GM04504 (cell line): ENCODE measurements around the gene LTB.
A peak's percentile ranks its signal among the peaks of the same experiment; 100 is the strongest.
"Not testable (repeated sequence)": the region's sequence is repeated elsewhere in the genome, so short reads cannot be mapped to it uniquely, and the experiment has no call there.

ENCODE experiments used
- DNase-seq: peaks from one replicate; pipeline ENCODE4 v3.0.0-alpha.2; 2012; ENCODE audit warnings: low read depth

LTB gene

DNA sequence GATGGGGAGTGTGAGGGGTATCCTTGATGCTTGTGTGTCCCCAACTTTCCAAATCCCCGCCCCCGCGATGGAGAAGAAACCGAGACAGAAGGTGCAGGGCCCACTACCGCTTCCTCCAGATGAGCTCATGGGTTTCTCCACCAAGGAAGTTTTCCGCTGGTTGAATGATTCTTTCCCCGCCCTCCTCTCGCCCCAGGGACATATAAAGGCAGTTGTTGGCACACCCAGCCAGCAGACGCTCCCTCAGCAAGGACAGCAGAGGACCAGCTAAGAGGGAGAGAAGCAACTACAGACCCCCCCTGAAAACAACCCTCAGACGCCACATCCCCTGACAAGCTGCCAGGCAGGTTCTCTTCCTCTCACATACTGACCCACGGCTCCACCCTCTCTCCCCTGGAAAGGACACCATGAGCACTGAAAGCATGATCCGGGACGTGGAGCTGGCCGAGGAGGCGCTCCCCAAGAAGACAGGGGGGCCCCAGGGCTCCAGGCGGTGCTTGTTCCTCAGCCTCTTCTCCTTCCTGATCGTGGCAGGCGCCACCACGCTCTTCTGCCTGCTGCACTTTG, 6.8 kb downstream of the LTB start, which contains the start of gene TNF:
Gene TNF, plus strand, starts transcription at position 231 of the 567 bp plus-strand sequence. Its CDS starts 177 bp downstream, at position 408.
- DNase-seq: no peak

DNA sequence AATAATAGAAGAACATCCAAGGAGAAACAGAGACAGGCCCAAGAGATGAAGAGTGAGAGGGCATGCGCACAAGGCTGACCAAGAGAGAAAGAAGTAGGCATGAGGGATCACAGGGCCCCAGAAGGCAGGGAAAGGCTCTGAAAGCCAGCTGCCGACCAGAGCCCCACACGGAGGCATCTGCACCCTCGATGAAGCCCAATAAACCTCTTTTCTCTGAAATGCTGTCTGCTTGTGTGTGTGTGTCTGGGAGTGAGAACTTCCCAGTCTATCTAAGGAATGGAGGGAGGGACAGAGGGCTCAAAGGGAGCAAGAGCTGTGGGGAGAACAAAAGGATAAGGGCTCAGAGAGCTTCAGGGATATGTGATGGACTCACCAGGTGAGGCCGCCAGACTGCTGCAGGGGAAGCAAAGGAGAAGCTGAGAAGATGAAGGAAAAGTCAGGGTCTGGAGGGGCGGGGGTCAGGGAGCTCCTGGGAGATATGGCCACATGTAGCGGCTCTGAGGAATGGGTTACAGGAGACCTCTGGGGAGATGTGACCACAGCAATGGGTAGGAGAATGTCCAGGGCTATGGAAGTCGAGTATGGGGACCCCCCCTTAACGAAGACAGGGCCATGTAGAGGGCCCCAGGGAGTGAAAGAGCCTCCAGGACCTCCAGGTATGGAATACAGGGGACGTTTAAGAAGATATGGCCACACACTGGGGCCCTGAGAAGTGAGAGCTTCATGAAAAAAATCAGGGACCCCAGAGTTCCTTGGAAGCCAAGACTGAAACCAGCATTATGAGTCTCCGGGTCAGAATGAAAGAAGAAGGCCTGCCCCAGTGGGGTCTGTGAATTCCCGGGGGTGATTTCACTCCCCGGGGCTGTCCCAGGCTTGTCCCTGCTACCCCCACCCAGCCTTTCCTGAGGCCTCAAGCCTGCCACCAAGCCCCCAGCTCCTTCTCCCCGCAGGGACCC, 7.8 kb downstream of the LTB start:
- DNase-seq: no peak

DNA sequence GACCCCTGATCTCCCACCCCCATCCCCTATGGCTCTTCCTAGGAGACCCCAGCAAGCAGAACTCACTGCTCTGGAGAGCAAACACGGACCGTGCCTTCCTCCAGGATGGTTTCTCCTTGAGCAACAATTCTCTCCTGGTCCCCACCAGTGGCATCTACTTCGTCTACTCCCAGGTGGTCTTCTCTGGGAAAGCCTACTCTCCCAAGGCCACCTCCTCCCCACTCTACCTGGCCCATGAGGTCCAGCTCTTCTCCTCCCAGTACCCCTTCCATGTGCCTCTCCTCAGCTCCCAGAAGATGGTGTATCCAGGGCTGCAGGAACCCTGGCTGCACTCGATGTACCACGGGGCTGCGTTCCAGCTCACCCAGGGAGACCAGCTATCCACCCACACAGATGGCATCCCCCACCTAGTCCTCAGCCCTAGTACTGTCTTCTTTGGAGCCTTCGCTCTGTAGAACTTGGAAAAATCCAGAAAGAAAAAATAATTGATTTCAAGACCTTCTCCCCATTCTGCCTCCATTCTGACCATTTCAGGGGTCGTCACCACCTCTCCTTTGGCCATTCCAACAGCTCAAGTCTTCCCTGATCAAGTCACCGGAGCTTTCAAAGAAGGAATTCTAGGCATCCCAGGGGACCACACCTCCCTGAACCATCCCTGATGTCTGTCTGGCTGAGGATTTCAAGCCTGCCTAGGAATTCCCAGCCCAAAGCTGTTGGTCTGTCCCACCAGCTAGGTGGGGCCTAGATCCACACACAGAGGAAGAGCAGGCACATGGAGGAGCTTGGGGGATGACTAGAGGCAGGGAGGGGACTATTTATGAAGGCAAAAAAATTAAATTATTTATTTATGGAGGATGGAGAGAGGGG, 8.8 kb downstream of the LTB start:
- no peak for DNase-seq

DNA sequence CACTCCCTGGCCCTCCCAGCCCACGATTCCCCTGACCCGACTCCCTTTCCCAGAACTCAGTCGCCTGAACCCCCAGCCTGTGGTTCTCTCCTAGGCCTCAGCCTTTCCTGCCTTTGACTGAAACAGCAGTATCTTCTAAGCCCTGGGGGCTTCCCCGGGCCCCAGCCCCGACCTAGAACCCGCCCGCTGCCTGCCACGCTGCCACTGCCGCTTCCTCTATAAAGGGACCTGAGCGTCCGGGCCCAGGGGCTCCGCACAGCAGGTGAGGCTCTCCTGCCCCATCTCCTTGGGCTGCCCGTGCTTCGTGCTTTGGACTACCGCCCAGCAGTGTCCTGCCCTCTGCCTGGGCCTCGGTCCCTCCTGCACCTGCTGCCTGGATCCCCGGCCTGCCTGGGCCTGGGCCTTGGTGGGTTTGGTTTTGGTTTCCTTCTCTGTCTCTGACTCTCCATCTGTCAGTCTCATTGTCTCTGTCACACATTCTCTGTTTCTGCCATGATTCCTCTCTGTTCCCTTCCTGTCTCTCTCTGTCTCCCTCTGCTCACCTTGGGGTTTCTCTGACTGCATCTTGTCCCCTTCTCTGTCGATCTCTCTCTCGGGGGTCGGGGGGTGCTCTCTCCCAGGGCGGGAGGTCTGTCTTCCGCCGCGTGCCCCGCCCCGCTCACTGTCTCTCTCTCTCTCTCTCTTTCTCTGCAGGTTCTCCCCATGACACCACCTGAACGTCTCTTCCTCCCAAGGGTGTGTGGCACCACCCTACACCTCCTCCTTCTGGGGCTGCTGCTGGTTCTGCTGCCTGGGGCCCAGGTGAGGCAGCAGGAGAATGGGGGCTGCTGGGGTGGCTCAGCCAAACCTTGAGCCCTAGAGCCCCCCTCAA, 9.9 kb downstream of the LTB start, which contains the start of gene LTA:
Gene LTA, plus strand, starts transcription at position 249 of the 871 bp plus-strand sequence. Its CDS starts 454 bp downstream, at position 703.
- DNase-seq: no peak

DNA sequence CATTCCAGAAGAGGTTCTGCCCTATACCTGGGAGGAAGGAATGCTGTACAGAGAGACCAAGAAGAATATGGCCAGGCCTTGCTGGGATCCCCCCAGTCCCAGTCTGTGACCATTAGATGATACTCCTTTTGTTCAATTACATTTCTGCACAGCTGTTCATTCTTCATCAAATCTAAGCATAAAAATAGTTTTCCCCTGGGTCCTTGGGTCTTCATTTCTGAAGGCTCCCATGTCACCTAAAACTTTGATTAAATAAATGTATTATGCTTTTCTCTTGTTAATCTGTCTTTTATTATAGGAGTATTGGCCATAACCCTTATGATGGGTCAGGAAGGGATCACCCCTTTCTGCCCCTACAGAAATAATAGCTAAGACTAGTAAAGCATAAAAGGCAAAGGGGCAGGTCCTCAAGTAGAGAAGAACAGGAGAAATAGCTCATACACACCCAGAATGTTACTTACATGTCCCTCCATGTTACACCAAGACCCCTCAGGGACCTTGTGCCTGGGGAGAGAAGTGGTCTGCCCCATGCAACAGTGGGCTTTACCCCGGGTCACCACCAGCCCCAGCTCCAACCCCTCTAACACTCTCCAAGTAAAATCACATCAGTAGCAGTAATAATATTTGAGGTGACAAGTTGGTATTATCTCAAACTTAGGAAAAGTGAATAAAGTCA, 12.2 kb downstream of the LTB start:
- DNase-seq: no peak

DNA sequence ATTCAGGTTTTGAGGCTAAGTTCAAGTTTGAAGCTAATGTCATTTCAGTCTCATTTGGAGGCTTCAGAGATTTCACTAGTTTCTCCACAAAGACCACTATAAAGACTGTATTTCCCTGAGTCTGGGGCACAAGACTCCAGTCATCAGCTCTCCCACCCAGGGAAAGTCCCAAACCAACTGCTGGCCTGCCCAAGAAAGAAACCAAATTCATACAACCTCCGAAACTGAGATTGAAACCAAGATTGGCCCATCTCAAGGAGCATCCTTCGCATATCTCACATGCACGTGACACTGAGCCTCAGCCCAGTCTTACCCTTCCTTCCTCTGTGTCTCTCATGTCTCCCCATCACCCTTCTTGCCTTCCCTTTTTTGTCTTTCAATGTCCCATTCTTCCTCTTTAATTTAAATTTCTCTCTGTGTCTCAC, 13.7 kb downstream of the LTB start:
- DNase-seq: no peak

DNA sequence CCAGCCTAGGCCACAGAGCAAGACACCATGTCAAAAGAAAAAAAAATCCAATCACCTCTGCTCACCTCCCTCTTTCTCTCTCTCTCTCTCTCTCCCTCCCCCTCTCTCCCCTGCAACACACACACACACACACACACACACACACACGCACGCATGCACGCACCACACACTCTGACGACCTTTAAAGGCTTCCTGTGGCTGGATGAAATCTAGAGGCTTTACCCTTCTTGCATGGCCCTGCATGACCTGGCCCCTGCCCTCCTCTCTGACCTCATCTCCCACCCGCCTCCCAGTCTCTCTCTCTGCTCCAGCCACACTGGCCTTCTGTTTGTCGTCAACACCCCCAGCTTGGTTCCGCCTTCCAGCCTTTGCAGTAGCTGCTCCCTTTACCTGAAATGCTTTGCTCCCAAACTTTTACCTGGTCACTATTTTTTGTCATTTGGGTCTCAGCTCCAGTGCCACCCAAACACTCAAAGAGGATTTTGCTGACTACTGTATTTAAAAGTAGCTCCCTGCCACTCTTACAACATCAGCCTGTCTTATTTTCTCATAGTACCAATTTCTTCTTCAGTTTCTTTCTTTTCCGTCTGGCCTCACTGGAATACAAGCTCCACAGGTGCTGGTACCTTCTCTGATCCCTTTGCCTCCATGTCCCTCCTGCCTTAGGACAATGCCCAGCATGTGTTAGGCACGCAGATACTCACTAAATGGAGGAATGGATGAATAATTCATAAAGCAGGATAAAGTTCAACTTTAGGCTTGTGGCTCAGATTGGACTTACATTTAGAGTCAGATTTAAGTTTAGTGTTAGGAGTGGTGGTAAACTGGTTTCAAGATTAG, 14.5 kb downstream of the LTB start:
- no peak for DNase-seq

DNA sequence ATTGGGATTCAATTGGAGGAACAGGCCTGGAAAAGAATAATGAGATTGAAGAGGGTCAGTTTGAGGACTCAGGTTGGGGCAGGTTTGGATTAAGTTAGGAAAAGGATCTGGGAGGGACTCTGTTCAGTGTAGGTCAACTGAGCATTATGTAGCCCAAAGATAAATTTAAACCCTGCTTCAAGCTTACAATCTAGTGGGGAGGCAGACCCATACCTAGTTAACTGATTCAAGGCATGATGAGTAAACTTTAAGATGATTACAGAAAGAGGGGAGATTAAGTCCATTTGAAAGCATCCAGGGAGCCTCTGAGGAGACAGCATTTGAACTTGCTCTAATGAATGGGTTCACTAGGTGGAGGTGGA, 21.5 kb downstream of the LTB start:
- no peak for DNase-seq

DNA sequence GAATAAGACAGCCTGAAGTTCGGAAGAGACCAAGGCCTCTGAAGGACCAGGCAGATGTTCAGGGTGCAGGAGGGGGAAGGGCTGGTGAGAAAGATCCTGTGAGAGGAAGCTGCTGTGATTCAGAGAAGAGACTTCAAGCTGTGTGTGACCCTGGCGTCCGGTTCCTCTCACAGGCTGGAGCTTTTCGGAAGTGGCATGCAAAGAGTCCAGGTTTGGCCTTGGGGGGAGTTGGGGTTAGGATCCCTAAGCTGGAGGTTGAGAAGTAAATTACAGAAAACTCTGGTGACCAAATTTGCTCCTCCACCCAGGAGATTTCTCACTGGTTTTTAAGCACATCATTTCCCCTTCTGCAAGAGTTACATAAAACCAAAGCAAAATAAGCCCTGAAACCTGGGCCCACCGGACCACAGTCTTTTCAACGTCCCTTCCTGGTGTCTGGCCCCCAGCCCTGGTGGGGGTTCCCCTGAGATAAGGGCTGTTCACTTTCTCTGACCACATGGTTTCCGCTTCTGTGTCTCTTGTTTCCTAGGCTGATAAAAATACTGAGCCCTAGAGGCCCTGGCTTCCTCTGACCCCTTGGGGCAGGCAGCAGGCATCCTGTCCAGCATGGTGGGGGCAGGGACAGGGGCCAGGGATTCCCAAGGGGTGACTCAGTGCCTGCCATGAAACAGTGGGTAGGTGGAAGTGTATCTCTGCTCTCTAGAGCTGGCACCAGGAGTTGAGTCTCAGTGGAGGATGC, 22.1 kb downstream of the LTB start:
- DNase-seq: peak; percentile 42

DNA sequence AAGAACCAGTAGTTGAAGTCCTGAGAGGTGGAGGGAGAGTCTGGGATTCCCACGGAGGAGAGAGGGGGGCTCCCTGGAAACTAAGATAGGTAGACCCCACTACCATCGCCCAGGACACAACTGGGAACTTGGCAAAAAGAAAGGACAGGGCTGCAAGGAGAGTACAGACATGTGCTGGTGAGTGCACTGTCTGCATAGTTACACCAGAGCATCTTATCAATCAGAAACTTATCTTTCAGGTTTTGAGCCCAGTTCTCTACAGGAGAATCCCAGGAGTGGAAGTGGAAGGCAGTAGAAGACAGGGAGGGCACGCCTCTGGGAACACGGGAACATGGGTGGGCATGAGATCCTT, 22.6 kb downstream of the LTB start:
- DNase-seq: no peak

DNA sequence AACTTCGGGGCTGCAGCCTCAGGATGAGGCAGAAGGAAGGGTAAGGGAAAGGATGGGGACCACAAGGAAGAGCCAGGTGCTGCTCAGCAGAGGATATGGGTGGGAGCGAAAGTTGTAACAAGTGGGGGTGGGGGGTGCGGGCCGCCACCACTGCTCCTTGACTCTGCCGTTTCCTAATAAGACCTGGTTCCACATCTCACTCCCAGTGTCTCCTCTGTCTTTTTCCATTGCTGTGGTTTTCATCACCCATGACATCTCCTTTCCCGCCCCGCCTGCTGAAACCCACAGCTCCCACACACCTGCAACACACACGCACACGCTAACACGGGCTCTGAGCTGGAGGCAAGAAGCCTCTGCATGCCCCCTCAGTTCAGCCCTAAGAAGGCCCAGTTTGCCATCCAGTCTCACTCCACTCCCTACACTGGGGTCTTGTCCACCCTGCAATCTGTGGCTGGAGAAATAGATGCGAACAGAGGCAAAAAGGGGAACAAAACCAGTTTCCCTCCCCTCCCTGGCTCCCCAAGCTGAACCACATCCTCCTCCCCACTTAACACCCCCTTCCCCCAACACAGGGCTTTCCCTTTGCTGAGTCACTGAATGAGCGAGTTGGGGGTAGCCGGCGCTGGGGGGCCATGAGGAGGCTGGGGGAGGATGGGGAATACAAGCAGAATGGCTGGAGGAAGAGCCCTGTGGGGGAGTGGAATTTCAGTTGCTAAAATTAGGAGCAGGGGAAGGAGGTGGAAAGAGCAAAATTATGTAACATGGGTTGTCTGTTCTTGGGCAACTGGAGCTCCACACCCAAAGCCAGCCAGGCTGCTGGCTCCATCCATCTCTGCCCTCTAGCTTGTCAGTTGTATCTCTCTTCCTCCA, 23.4 kb downstream of the LTB start:
- DNase-seq: no peak

DNA sequence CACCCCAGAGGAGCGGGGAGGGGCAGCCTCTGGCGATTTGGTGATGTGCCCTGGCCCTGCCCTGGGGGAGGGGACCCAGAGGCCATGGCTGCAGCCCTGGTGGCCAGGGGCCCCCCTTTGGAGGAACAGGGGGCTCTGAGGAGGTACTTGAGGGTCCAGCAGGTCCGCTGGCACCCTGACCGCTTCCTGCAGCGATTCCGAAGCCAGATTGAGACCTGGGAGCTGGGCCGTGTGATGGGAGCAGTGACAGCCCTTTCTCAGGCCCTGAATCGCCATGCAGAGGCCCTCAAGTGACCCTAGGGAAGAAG, 24.0 kb downstream of the LTB start:
- DNase-seq: no peak

DNA sequence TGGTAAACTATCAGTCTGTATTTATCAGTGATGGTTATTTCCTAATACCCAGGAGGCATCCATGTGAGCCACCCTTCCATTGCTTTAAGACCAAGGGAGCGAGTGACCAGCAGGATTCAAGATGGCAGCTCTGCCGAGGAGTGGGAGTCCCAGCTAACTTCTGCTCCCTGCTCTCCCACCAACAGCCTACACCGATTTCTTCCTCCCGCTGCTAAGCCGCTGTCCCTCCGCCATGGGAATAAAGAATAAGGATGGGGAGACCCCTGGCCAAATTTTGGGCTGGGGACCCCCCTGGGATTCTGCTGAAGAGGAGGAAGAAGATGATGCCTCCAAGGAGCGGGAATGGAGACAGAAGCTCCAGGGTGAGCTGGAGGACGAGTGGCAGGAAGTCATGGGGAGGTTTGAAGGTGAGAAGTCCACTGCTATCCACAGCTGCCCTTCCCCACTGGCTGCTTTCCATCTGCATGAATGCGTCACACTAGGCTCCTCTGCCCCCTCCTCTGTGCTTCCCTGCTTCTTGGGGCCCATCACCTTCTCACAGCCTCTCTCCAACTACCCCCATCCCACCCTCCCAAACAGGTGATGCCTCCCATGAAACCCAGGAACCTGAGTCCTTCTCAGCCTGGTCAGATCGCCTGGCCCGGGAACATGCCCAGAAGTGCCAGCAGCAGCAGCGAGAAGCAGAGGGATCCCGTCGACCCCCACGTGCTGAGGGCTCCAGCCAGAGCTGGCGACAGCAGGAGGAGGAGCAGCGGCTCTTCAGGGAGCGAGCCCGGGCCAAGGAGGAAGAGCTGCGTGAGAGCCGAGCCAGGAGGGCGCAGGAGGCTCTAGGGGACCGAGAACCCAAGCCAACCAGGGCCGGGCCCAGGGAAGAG, 24.5 kb downstream of the LTB start:
- DNase-seq: no peak

DNA sequence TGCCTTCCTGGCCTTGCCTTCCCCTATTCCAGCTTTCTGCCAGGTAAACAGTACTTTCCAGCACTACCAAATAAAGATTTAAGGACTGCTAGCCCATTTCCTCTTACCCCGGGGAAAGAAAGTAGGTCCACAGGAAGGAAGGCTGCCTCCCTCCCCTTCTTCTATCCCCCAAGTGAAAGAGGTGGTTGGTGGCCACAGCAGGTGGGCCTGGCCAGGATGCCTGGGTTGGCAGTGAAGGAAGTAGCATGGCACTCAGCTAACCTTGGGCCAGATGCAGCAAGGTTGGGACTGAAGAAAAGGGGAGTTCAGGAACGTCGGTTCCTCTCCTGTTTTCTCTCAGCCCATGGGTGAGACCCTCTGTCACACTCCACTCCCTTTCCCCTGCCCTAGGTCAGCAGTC, 25.9 kb downstream of the LTB start:
- no peak for DNase-seq

DNA sequence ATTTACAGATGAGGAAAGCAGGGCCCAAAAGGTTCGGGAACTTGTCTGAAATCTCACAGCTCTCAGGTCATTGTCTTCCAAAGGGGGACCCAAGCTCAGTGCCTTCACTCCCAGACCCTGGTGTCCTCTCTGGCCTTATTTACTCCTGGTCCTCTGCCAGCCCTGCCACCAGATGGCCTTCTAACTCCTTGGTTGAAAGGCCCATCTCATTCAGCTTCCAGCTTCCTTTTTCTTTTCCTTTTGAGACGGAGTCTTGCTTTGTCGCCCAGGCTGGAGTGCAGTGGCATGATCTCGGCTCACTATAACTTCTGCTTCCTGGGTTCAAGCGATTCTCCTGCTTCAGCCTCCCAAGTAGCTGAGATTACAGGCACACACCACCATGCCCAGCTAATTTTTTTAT, 30.9 kb downstream of the LTB start:
- not testable (repeated sequence) for DNase-seq

DNA sequence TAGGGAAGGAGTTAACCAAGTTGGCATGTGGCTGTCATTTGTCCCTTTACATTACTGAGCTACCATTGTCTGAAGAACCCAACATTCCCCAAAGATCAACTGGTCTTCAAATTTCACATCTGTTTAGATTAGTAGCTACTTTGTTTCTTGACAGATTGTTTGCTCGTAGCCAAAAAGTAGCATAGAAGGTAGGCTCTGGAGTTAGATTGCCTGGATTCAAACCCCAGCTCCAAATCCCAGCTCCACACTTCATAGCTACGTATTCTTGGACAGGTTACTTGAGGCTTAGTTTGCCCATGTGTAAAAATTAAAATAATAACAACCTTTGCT, 33.7 kb downstream of the LTB start:
- DNase-seq: no peak

DNA sequence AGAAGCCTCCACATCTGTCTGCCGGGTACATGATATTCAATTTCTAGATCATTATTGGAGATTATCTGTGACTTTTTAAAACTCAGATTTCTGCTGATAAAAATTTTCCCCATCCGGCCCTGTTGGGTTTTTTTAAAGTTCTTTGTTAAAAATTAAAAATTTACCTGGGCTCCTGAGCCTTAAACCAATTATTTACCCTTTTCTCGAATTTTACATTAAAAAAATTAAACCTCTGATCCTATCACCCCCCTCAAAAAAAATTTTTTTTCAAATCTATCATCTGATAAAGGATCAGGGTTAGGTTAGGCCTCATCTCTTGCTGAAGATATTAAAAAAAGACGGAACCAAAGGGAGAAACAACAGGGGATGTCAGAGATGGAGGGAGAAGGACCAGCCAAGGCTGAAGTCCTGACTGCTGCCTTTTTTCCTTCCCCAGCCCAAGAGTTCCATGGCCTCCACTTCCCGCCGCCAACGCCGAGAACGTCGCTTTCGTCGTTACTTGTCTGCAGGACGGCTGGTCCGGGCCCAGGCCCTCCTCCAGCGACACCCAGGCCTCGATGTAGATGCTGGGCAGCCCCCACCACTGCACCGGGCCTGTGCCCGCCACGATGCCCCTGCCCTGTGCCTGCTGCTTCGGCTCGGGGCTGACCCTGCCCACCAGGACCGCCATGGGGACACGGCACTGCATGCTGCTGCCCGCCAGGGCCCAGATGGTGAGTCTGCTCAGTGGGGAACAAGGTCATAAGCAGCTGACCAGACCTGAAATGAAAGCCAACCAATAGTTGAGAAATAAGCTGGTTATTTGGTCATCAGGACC, 34.3 kb downstream of the LTB start:
- DNase-seq: no peak
